IMR-90 (cell line): ENCODE data around the gene FNIP1.
"Not testable (repeated sequence)": the region's sequence is repeated elsewhere in the genome, so short reads cannot be mapped to it uniquely, and the experiment has no call there.

ENCODE experiments used
- BHLHE40 ChIP-seq: fragments of 150-350 bp; IDR thresholded peaks from 2 replicates; pipeline ENCODE4 v1.6.1; 2016; ENCODE audit warnings: mild to moderate bottlenecking, low read depth, low read length
- CEBPB ChIP-seq: IDR thresholded peaks from 2 replicates; pipeline ENCODE4 v1.6.1; 2012; ENCODE audit warnings: low read depth, low read length, improper control_type of control experiment
- CTCF ChIP-seq: conservative IDR thresholded peaks from 2 replicates; pipeline ENCODE4 v1.5.1; 2012; ENCODE audit warnings: mild to moderate bottlenecking, low read depth, low read length, improper control_type of control experiment
- MAFK ChIP-seq: IDR thresholded peaks from 2 replicates; pipeline ENCODE4 v1.6.1; 2012; ENCODE audit warnings: low read depth, low read length, improper control_type of control experiment
- POLR2A ChIP-seq: IDR thresholded peaks from 2 replicates; pipeline ENCODE4 v1.6.1; 2012; ENCODE audit warnings: mild to moderate bottlenecking, low read depth, low read length
- RFX5 ChIP-seq: IDR thresholded peaks from 2 replicates; pipeline ENCODE4 v1.8.0; 2012; ENCODE audit warnings: low read depth, mild to moderate bottlenecking, low read length, moderate library complexity
- SMC3 ChIP-seq: fragments of 150-350 bp; IDR thresholded peaks from 2 replicates; pipeline ENCODE4 v1.6.1; 2016; ENCODE audit warnings: low read depth, mild to moderate bottlenecking, antibody characterized with exemption, low read length, moderate library complexity
- TF ChIP-seq, protein P1 (sequence below): fragments of 150-350 bp; IDR thresholded peaks from 2 replicates; pipeline ENCODE4 v1.6.1; 2017; ENCODE audit warnings: mild to moderate bottlenecking, antibody characterized with exemption, low read length, low read depth

DNA sequence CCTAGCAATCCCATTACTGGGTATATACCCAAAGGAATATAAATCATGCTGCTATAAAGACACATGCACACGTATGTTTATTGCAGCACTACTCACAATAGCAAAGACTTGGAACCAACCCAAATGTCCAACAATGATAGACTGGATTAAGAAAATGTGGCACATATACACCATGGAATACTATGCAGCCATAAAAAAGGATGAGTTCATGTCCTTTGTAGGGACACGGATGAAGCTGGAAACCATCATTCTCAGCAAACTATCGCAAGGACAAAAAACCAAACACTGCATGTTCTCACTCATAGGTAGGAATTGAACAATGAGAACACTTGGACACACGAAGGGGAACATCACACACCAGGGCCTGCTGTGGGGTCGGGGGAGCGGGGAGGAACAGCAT lies 61.9 kb downstream of the FNIP1 start:
- not testable (repeated sequence) for TF ChIP-seq CTCF, SMC3, MAFK, POLR2A, RFX5, BHLHE40, CEBPB
- TF ChIP-seq, protein P1, sequence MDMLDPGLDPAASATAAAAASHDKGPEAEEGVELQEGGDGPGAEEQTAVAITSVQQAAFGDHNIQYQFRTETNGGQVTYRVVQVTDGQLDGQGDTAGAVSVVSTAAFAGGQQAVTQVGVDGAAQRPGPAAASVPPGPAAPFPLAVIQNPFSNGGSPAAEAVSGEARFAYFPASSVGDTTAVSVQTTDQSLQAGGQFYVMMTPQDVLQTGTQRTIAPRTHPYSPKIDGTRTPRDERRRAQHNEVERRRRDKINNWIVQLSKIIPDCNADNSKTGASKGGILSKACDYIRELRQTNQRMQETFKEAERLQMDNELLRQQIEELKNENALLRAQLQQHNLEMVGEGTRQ, result not testable (repeated sequence)
